HCT116 (cell line): ENCODE measurements around the gene EHD1. TPM values are rescaled to one million over a fixed set of nuclear protein-coding genes. Genes with fewer than 3 reads are reported as not detected.

Experiments used
- ATAC-seq: fragments of 200-7000 bp; cut with Tn5 transposase; 2 replicates; pipeline ENCODE4 v1.9.1; 2020; ENCODE audit warnings: mild to moderate bottlenecking, moderate library complexity
- BruUV-seq: library from RNA; stranded (reverse); fragments of 400-500 nt; replicated peaks from 2 replicates; lab custom pipeline; 2021; lab: Mats Ljungman, UMichigan
- CTCF ChIA-PET: fragments of 300-600 bp; sonication (Branson Sonifier 250); formaldehyde crosslinking; loops from one replicate; lab custom pipeline; 2021; ENCODE audit warnings: antibody characterized with exemption; lab: Charles Lee
- POLR2A ChIA-PET: fragments of 300-600, 350-600 bp; sonication (Branson Sonifier 250); formaldehyde crosslinking; loops from one replicate; lab custom pipeline; 2021; ENCODE audit warnings: antibody characterized with exemption; lab: Charles Lee
- RAD21 ChIA-PET, 2 experiments: fragments of 300-600 bp; sonication (Branson Sonifier 250); formaldehyde crosslinking; loops; one replicate each; lab custom pipeline; 2023; ENCODE audit warnings: low total read pairs in 2 of 2; ENCODE audit not compliant: uncharacterized antibody in 2 of 2, unreplicated experiment in 2 of 2, low non-redundant PET in 1 of 2; lab: Charles Lee
- DNase-seq: peaks from one replicate; pipeline ENCODE4 v3.0.0-alpha.2; 2010; ENCODE audit warnings: low read depth, low spot score
- H2AFZ ChIP-seq: fragments of 200-600 bp; shearing (Covaris generic), sonication (generic); 2 replicates; pipeline ENCODE4 v1.6.1; 2017; ENCODE audit warnings: low read depth, mixed run types, mixed read lengths, antibody characterized with exemption, low read length; ENCODE audit not compliant: poor library complexity, severe bottlenecking
- H3K27ac ChIP-seq: 2 replicates; pipeline ENCODE4 v1.5.1; 2012; ENCODE audit warnings: low read depth, low read length
- H3K27me3 ChIP-seq: fragments of 200-600 bp; sonication (generic); 2 replicates; pipeline ENCODE4 v1.6.1; 2016; ENCODE audit warnings: mixed run types, low read length, mixed read lengths; ENCODE audit not compliant: insufficient read depth
- H3K36me3 ChIP-seq, 2 experiments: fragments of 200-500 bp in 1 of 2; fragments of 200-600 bp in 1 of 2; sonication (Bioruptor generic) in 1 of 2; sonication (generic) in 1 of 2; 2 replicates each; pipeline versions ENCODE4 v1.5.1 to v1.6.1; 2014 to 2016; ENCODE audit warnings: low read length in 2 of 2, inconsistent platforms in 1 of 2, mixed read lengths in 1 of 2, mixed run types in 1 of 2; ENCODE audit not compliant: insufficient read depth in 2 of 2, control insufficient read depth in 1 of 2
- H3K4me1 ChIP-seq, 2 experiments: fragments of 200-600 bp in 1 of 2; sonication (generic) in 1 of 2; 2 replicates each; pipeline versions ENCODE4 v1.5.1 to v1.6.1; 2012 to 2017; ENCODE audit warnings: low read length in 2 of 2, inconsistent platforms in 1 of 2, mild to moderate bottlenecking in 1 of 2, mixed read lengths in 1 of 2, mixed run types in 1 of 2, moderate library complexity in 1 of 2; ENCODE audit not compliant: insufficient read depth in 2 of 2, control insufficient read depth in 1 of 2
- H3K4me2 ChIP-seq: fragments of 200-600 bp; sonication (generic); 2 replicates; pipeline ENCODE4 v1.6.1; 2017; ENCODE audit warnings: mixed run types, low read length, mixed read lengths
- H3K4me3 ChIP-seq, 2 experiments: fragments of 200-600 bp in 1 of 2; sonication (generic) in 1 of 2; replicated peaks in 1 of 2; 2 replicates each; pipeline ENCODE4 v1.5.1; 2011 to 2016; ENCODE audit warnings: low read length in 2 of 2, control low read depth in 1 of 2, low read depth in 1 of 2, mild to moderate bottlenecking in 1 of 2, mixed read lengths in 1 of 2, mixed run types in 1 of 2
- H3K79me2 ChIP-seq: fragments of 200-600 bp; sonication (generic); 2 replicates; pipeline ENCODE4 v1.6.1; 2017; ENCODE audit warnings: mild to moderate bottlenecking, mixed run types, low read length, moderate library complexity, mixed read lengths; ENCODE audit not compliant: insufficient read depth
- H3K9ac ChIP-seq: fragments of 200-600 bp; sonication (generic); 2 replicates; pipeline ENCODE4 v1.6.1; 2016; ENCODE audit warnings: low read length, mixed read lengths
- H3K9me2 ChIP-seq: fragments of 200-600 bp; sonication (generic), shearing (Covaris generic); 2 replicates; pipeline ENCODE4 v1.6.1; 2017; ENCODE audit warnings: mixed run types, mild to moderate bottlenecking, moderate library complexity; ENCODE audit not compliant: insufficient read depth
- H3K9me3 ChIP-seq, 2 experiments: fragments of 200-500 bp in 1 of 2; fragments of 200-600 bp in 1 of 2; sonication (Bioruptor generic) in 1 of 2; sonication (generic) in 1 of 2; 2 replicates each; pipeline ENCODE4 v1.6.1; 2014 to 2017; ENCODE audit warnings: low read length in 2 of 2, mixed read lengths in 2 of 2, inconsistent platforms in 1 of 2, low read depth in 1 of 2, mild to moderate bottlenecking in 1 of 2, mixed run types in 1 of 2, moderate library complexity in 1 of 2; ENCODE audit not compliant: control insufficient read depth in 1 of 2, insufficient read depth in 1 of 2
- H4K20me1 ChIP-seq: fragments of 200-600 bp; sonication (generic), shearing (Covaris generic); 2 replicates; pipeline ENCODE4 v1.6.1; 2017; ENCODE audit warnings: mixed run types, mild to moderate bottlenecking, moderate library complexity; ENCODE audit not compliant: insufficient read depth
- CEBPB ChIP-seq: IDR thresholded peaks from 2 replicates; pipeline ENCODE4 v1.6.1; 2012; ENCODE audit warnings: low read depth
- EGR1 ChIP-seq: IDR thresholded peaks from 2 replicates; pipeline ENCODE4 v1.6.1; 2012; ENCODE audit warnings: low read depth
- EZH2 ChIP-seq: fragments of 200-600 bp; sonication (generic); IDR thresholded peaks from 2 replicates; pipeline ENCODE4 v1.6.1; 2017; ENCODE audit warnings: antibody characterized with exemption, mixed run types
- EZH2phosphoT487 ChIP-seq: fragments of 200-600 bp; IDR thresholded peaks from 2 replicates; pipeline ENCODE4 v1.6.1; 2018; ENCODE audit warnings: antibody characterized with exemption, borderline replicate concordance
- FOSL1 ChIP-seq: IDR thresholded peaks from 2 replicates; pipeline ENCODE4 v1.6.1; 2012; ENCODE audit warnings: low read depth
- JUND ChIP-seq: IDR thresholded peaks from 2 replicates; pipeline ENCODE4 v1.6.1; 2012
- MAX ChIP-seq: IDR thresholded peaks from 2 replicates; pipeline ENCODE4 v1.6.1; 2012
- RAD21 ChIP-seq: IDR thresholded peaks from 2 replicates; pipeline ENCODE4 v1.6.1; 2012; ENCODE audit warnings: low read depth, mild to moderate bottlenecking
- REST ChIP-seq: IDR thresholded peaks from 2 replicates; pipeline ENCODE4 v1.6.1; 2012; ENCODE audit warnings: low read depth
- SIN3A ChIP-seq: IDR thresholded peaks from 2 replicates; pipeline ENCODE4 v1.6.1; 2012; ENCODE audit warnings: low read depth
- SP1 ChIP-seq: IDR thresholded peaks from 2 replicates; pipeline ENCODE4 v1.6.1; 2012; ENCODE audit warnings: low read depth
- SRF ChIP-seq: IDR thresholded peaks from 2 replicates; pipeline ENCODE4 v1.6.1; 2012; ENCODE audit warnings: low read depth
- YY1 ChIP-seq: IDR thresholded peaks from 2 replicates; pipeline ENCODE4 v1.6.1; 2011; ENCODE audit warnings: low read length, low read depth, moderate library complexity, mild to moderate bottlenecking; ENCODE audit not compliant: insufficient replicate concordance; ENCODE audit errors: extremely low read depth
- ZFX ChIP-seq: fragments of 450-650 bp; IDR thresholded peaks from 2 replicates; pipeline ENCODE4 v1.6.1; 2017
- intact Hi-C: fragments of 100-400 bp; cut with micrococcal nuclease; formaldehyde crosslinking; loops from 2 replicates; pipeline ENCODE4 v1.10.0; 2022
- total RNA-seq: library from RNA; stranded (reverse); gene quantifications from one replicate; pipeline ENCODE4 v1.2.1, GENCODE V29; 2021; ENCODE audit not compliant: unreplicated experiment

The EHD1 gene
- total RNA-seq, 1 experiment from 2014 or later = 48.1 TPM

GRCh38 chr11:64849598-64850356 lies 28.6 kb downstream of the EHD1 start:
- Histone ChIP-seq H3K4me1 (peaks cover 83 to 98% of the 10 kb centered on the region in 2 experiments), H3K27ac (peak overlapping the region; percentile 10; the same call in 1 of the 2 replicates)
- RAD21 ChIA-PET = no interaction called here

GRCh38 chr11:64848826-64849597 lies 29.4 kb downstream of the EHD1 start:
- no peak for DNase-seq
- POLR2A ChIA-PET = interaction anchor here (1.0 to 6.0 kb wide), 6 partner anchors 8 to 286 kb away, joined by 3 to 36 read pairs (median 5); partner anchors contain the start of genes EHD1 and SF1
- TF ChIP-seq FOSL1 (no peak), SP1 (no peak), EGR1 (no peak), YY1 (no peak), MAX (no peak), CEBPB (no peak), EZH2 (no peak), EZH2phosphoT487 (no peak), ZFX (0 out of 2 replicates have a peak, but pooled peaks have one; percentile 25), SRF (no peak), RAD21 (no peak), JUND (no peak), REST (no peak), SIN3A (no peak)

More at GRCh38 chr11:64849598-64850356, 28.6 kb downstream of the EHD1 start:
- DNase-seq = no peak
- H3K9me2 ChIP-seq = no peaks in the 10 kb centered on the region
- no TSS peak for BruUV-seq
- peaks cover 17% of the 10 kb centered on the region for H3K79me2 ChIP-seq
- no peak for TF ChIP-seq EZH2
- TF ChIP-seq, all 23 proteins: peak for 0
- no peaks in the 10 kb centered on the region for H3K27me3 ChIP-seq
- no peak overlapping the region for H2AFZ ChIP-seq
- no peak for ATAC-seq
- CTCF ChIA-PET = interaction anchor here (1.2 to 7.3 kb wide), 8 partner anchors 15 to 263 kb away, joined by 3 to 112 read pairs (median 6); partner anchors contain the start of genes BATF2 and TM7SF2
- peaks cover 0 to 22% of the 10 kb centered on the region in 2 experiments; a peak in 2 of 4 replicates for H3K36me3 ChIP-seq
- no peak overlapping the region for H3K9ac ChIP-seq
- POLR2A ChIA-PET = interaction anchor here (1.0 to 6.0 kb wide), 3 partner anchors 28 to 41 kb away, joined by 3 to 36 read pairs (median 9); partner anchors contain the start of gene EHD1
- intact Hi-C loops = loop anchor here (5.0 to 10.0 kb wide), 4 partner anchors 148 to 405 kb away; partner anchors contain the start of genes BATF2, CAPN1 and SNX15
- no peaks in the 10 kb centered on the region for H3K9me3 ChIP-seq
- no peak overlapping the region for H3K4me3 ChIP-seq
- 0 out of 2 replicates have a peak overlapping the region, but pooled peaks have one; percentile 25 for H3K4me2 ChIP-seq
- no peaks in the 10 kb centered on the region for H4K20me1 ChIP-seq

More at GRCh38 chr11:64848826-64849597, 29.4 kb downstream of the EHD1 start:
- CTCF ChIA-PET = interaction anchor here (0.7 to 7.3 kb wide), 19 partner anchors 7 to 273 kb away, joined by 3 to 112 read pairs (median 4); partner anchors contain the start of genes ARL2, BATF2, FAU and MRPL49
- peak overlapping the region; percentile 61 for H3K27ac ChIP-seq
- H3K4me2 ChIP-seq = peak overlapping the region; percentile 25
- ATAC-seq = no peak
- intact Hi-C loops = loop anchor here (5.0 to 10.0 kb wide), 4 partner anchors 148 to 406 kb away; partner anchors contain the start of genes BATF2, CAPN1 and SNX15
- peaks cover 12% of the 10 kb centered on the region for H3K79me2 ChIP-seq
- no peaks in the 10 kb centered on the region for H3K9me2 ChIP-seq
- H3K4me1 ChIP-seq = peaks cover 76 to 92% of the 10 kb centered on the region in 2 experiments
- H3K9ac ChIP-seq = 0 out of 2 replicates have a peak overlapping the region, but pooled peaks have one; percentile 16
- H3K4me3 ChIP-seq = no peak overlapping the region
- BruUV-seq = no TSS peak
- no peaks in the 10 kb centered on the region for H3K9me3 ChIP-seq
- no peaks in the 10 kb centered on the region for H3K27me3 ChIP-seq
- peaks cover 0 to 15% of the 10 kb centered on the region in 2 experiments; a peak in 2 of 4 replicates for H3K36me3 ChIP-seq
- no peaks in the 10 kb centered on the region for H4K20me1 ChIP-seq
- RAD21 ChIA-PET = interaction anchor here (0.6 to 1.4 kb wide), 4 partner anchors 9 to 45 kb away, joined by 3 to 4 read pairs (median 3); no protein-coding TSS in a partner anchor
- H2AFZ ChIP-seq = no peak overlapping the region
